HL-60 (cell line): ENCODE measurements around the gene TFAP2A.

Experiments
- CTCF ChIP-seq: IDR thresholded peaks from one replicate; pipeline ENCODE4 v1.5.1; 2011; ENCODE audit warnings: low read length, control low read depth, inconsistent platforms; ENCODE audit not compliant: insufficient read depth
- GABPA ChIP-seq: IDR thresholded peaks from 2 replicates; pipeline ENCODE4 v1.6.1; 2012; ENCODE audit warnings: low read depth
- POLR2AphosphoS5 ChIP-seq: IDR thresholded peaks from 2 replicates; pipeline ENCODE4 v1.6.1; 2012; ENCODE audit warnings: low read depth
- REST ChIP-seq: IDR thresholded peaks from 2 replicates; pipeline ENCODE4 v1.6.1; 2012; ENCODE audit warnings: low read depth; ENCODE audit not compliant: insufficient replicate concordance

- no peak for TF ChIP-seq REST
- no peak for TF ChIP-seq CTCF
- TF ChIP-seq GABPA = 0 out of 2 replicates have a peak, but pooled peaks have one; percentile 21
- peak; percentile 22; the same call in 1 of the 2 replicates for TF ChIP-seq POLR2AphosphoS5
Measured at GRCh38 chr6:10404799-10405512, 9.9 kb downstream of the TFAP2A start.
